Thyroid gland (tissue), 4 donors: ENCODE results near the gene SYCE3. TPM values are rescaled to one million over a fixed set of nuclear protein-coding genes. Genes with fewer than 3 reads are reported as not detected.
"Not testable (repeated sequence)": the region's sequence is repeated elsewhere in the genome, so short reads cannot be mapped to it uniquely, and the experiment has no call there.

Experiments
- DNase-seq, 2 donors: peaks; one replicate each; pipeline ENCODE4 v3.0.0-alpha.2; 2019
- H3K27ac ChIP-seq, 3 donors: fragments of 200-600 bp; sonication (generic); 1 replicate in 2 of 3; 2 replicates in 1 of 3; pipeline ENCODE4 v1.5.1; 2016 to 2019; ENCODE audit warnings: mild to moderate bottlenecking in 1 of 3, moderate library complexity in 1 of 3
- H3K27me3 ChIP-seq: fragments of 200-600 bp; sonication (generic); one replicate; pipeline ENCODE4 v1.5.1; 2019
- H3K36me3 ChIP-seq, 2 donors: fragments of 200-600 bp; sonication (generic); one replicate each; pipeline ENCODE4 v1.5.1; 2016 to 2019
- H3K4me1 ChIP-seq, 2 donors: fragments of 200-600 bp; sonication (generic); one replicate each; pipeline ENCODE4 v1.5.1; 2017 to 2019
- H3K4me3 ChIP-seq, 3 donors: fragments of 200-600 bp; sonication (generic); replicated peaks in 1 of 3; 1 replicate in 2 of 3; 2 replicates in 1 of 3; pipeline ENCODE4 v1.5.1; 2016; ENCODE audit warnings: mild to moderate bottlenecking in 1 of 3
- H3K9me3 ChIP-seq: fragments of 200-600 bp; sonication (generic); one replicate; pipeline ENCODE4 v1.5.1; 2017
- CTCF ChIP-seq, 6 experiments: fragments of 200-600 bp in 3 of 6; fragments of 450-650 bp in 3 of 6; sonication (generic) in 3 of 6; IDR thresholded peaks; one replicate each; pipeline ENCODE4 v1.5.1; 2016 to 2019; ENCODE audit warnings: antibody characterized with exemption in 6 of 6, mild to moderate bottlenecking in 2 of 6, inconsistent platforms in 1 of 6, moderate library complexity in 1 of 6
- POLR2A ChIP-seq, 2 donors: fragments of 450-650 bp; IDR thresholded peaks; one replicate each; pipeline ENCODE4 v1.6.1; 2017; ENCODE audit warnings: antibody characterized with exemption in 2 of 2, mild to moderate bottlenecking in 2 of 2, moderate library complexity in 1 of 2
- WGBS, 2 donors: methylation state at CpG; one replicate each; pipeline ENCODE4 v1.1.5; 2017; 5-methylcytosine and 5-hydroxymethylcytosine counted together
- intact Hi-C: fragments of 100-400 bp; cut with DNase I; formaldehyde crosslinking; loops from one replicate; pipeline ENCODE4 v1.15.1; 2023
- total RNA-seq, 4 donors: library from RNA; depleted of rRNA; stranded (reverse); fragments of >200 nt; gene quantifications; one replicate each; pipeline ENCODE4 v1.2.3, GENCODE V29; 2016

Gene SYCE3
- total RNA-seq, 4 donors from 2014 or later: 3.5 to 6.0 (median 4.3) TPM; not detected in 1

DNA sequence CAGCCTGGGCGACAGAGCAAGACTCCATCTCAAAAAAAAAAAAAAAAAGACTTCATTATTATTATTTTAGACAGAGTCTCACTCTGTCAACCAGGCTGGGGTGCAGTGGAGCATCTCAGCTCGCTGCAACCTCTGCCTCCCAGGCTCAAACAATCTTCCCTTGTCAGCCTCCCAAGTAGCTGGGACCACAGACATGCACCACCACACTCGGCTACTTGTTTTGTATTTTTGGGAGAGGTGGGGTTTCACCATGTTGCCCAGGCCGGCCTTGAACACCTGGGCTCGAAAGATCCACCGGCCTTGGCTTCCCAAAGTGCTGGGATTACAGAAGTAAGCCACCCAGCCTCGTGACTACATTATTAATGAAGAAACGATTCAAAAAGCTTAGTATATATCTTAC is 27.6 kb downstream of the SYCE3 start:
- intact Hi-C loops: no loop called here
- no peak for DNase-seq
- H3K36me3 ChIP-seq: no peaks in the 10 kb centered on the region
- no peaks in the 10 kb centered on the region for H3K27me3 ChIP-seq
- peaks cover 29 to 50% of the 10 kb centered on the region in 2 donors for H3K4me1 ChIP-seq
- WGBS, 2 donors: 80% methylated on average over 8 of the region's 8 CpGs
- TF ChIP-seq POLR2A (IDR thresholded peaks at IDR 0.05) (no peak), CTCF (IDR thresholded peaks at IDR 0.05) (no peak)
- no peaks in the 10 kb centered on the region for H3K9me3 ChIP-seq
- peak overlapping the region in 1 of 3 donors; percentile 60 for H3K27ac ChIP-seq
- H3K4me3 ChIP-seq: no peak overlapping the region

DNA sequence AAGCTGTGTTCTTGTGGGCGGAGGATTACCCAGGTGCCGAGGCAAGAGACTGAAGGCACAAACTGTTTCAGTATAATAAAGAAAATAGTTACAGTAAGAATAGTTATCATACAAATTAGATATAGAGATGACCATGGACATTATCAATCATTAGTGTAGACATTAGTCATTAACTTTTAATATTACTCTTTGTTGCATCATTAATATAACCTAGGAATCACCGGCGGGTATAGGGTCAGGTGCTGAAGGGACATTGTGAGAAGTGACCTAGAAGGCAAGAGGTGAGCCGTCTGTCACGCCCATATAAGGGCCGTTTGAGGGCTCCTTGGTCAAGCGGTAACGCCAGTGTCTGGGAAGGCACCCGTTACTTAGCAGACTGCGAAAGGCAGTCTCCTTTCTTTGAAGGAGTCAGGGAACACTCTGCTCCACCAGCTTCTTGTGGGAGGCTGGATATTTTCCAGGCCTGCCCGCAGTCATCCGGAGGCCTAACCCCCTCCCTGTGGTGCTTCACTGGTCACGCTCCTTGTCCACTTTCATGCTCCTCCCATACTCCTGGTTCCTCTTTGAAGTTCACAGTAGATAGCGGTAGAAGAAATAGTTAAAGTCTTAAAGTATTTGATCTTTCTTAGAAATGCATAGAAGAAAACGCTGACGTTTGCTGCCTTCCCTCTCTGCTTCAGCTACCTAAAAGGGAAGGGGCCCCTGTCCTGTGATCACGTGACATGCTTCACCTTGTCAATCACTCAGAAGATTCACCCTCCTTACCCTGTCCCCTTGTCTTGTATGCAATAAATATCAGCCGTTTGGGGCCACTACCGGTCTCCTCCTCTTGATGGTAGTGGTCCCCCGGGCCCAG is 28.6 kb downstream of the SYCE3 start:
- peak; percentile 82 to 87 for DNase-seq
- H3K27me3 ChIP-seq, H3K9me3 ChIP-seq, H3K36me3 ChIP-seq, intact Hi-C loops, H3K4me3 ChIP-seq: not testable (repeated sequence)
- peak in 1 of 2 donors; percentile 66 for TF ChIP-seq POLR2A (IDR thresholded peaks at IDR 0.05)
- Histone ChIP-seq H3K27ac (peak overlapping the region; percentile 1 to 99 (median 35)), H3K4me1 (peaks cover 25 to 46% of the 10 kb centered on the region in 2 donors)
- 34 to 43% methylated on average over 21 of the region's 21 CpGs for WGBS, 2 donors

- H3K9me3 ChIP-seq: no peaks in the 10 kb centered on the region
- H3K4me1 ChIP-seq: peaks cover 25 to 37% of the 10 kb centered on the region in 2 donors
- H3K27ac ChIP-seq: peak overlapping the region; percentile 35 to 99 (median 85)
- H3K36me3 ChIP-seq: no peaks in the 10 kb centered on the region
- H3K27me3 ChIP-seq: no peaks in the 10 kb centered on the region
- WGBS, 2 donors: 71% methylated on average over 19 of the region's 19 CpGs
- H3K4me3 ChIP-seq: no peak overlapping the region
- intact Hi-C loops: no loop called here
- DNase-seq: no peak
- TF ChIP-seq CTCF (IDR thresholded peaks at IDR 0.05) (no peak), POLR2A (IDR thresholded peaks at IDR 0.05) (no peak)
These were observed 29.6 kb downstream of the SYCE3 start for GRCh38 chr22:50532824-50533796.

- Histone ChIP-seq H3K4me1 (peaks cover 25 to 40% of the 10 kb centered on the region in 2 donors), H3K36me3 (no peaks in the 10 kb centered on the region), H3K9me3 (no peaks in the 10 kb centered on the region), H3K27ac (peak overlapping the region; percentile 81 to 99 (median 85)), H3K27me3 (no peaks in the 10 kb centered on the region), H3K4me3 (peak overlapping the region; percentile 33 to 81 (median 46))
- peak; percentile 77 to 80 for DNase-seq
- intact Hi-C loops: no loop called here
- WGBS, 2 donors: 6 to 37% methylated on average over 7 to 24 of the region's 56 CpGs
- TF ChIP-seq CTCF (IDR thresholded peaks at IDR 0.05): no peak
- peak; percentile 30 to 55 for TF ChIP-seq POLR2A (IDR thresholded peaks at IDR 0.05)
These were observed 30.6 kb downstream of the SYCE3 start for GRCh38 chr22:50531962-50532674.

DNA sequence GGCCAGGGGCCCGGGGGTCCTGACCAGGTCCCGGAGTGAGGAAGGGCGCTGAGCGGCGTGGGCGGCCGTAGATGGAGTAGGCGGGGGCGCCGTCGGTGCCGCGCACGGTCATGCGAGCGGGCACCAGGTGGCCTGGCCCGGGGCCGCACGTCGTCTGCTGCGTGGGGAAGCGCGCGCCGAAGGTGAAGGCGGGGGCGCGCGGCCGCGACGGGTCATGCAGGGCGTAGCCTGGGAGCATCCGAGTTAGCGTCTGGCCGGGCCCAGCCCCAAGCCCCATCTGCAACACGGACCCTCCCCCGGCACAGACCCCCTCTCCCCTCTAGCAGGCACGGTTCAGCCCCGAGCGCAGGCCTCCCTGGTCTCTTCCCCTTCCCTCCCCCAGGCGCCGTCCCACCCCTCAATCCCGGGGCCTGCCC is 31.2 kb downstream of the SYCE3 start:
- intact Hi-C loops: no loop called here
- DNase-seq: peak; percentile 46 to 50
- WGBS, 2 donors: 5% methylated on average over 10 of the region's 44 CpGs; no CpG with 5 or more reads in 1 of the 2 donors
- peak overlapping the region; percentile 33 to 81 (median 46) for H3K4me3 ChIP-seq
- H3K9me3 ChIP-seq: no peaks in the 10 kb centered on the region
- H3K36me3 ChIP-seq: no peaks in the 10 kb centered on the region
- no peak for TF ChIP-seq CTCF (IDR thresholded peaks at IDR 0.05)
- TF ChIP-seq POLR2A (IDR thresholded peaks at IDR 0.05): no peak
- H3K27ac ChIP-seq: peak overlapping the region; percentile 81 to 99 (median 85)
- H3K27me3 ChIP-seq: no peaks in the 10 kb centered on the region
- peaks cover 29 to 45% of the 10 kb centered on the region in 2 donors for H3K4me1 ChIP-seq
